ENCODE results near the gene BBS10. TPM values are rescaled to one million over a fixed set of nuclear protein-coding genes. Genes with fewer than 3 reads are reported as not detected.
"Not testable (repeated sequence)": the region's sequence is repeated elsewhere in the genome, so short reads cannot be mapped to it uniquely, and the experiment has no call there.

Gene BBS10
- total and polyA plus RNA-seq, 9 of the 15 experiments (the other 6 are each of a cell fraction or from before 2014, with no cell fraction given), result 2.3 to 14.9 (median 5.9) TPM

DNA sequence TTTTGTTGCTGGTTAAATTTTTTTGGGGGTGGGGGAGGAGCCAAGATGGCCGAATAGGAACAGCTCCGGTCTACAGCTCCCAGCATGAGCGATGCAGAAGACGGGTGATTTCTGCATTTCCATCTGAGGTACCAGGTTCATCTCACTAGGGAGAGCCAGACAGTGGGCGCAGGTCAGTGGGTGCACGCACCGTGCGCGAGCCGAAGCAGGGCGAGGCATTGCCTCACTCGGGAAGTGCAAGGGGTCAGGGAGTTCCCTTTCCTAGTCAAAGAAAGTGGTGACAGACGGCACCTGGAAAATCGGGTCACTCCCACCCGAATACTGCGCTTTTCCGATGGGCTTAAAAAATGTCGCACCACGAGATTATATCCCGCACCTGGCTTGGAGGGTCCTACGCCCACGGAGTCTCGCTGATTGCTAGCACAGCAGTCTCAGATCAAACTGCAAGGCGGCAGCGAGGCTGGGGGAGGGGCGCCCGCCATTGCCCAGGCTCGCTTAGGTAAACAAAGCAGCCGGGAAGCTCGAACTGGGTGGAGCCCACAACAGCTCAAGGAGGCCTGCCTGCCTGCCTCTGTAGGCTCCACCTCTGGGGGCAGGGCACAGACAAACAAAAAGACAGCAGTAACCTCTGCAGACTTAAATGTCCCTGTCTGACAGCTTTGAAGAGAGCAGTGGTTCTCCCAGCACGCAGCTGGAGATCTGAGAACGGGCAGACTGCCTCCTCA is 28.5 kb downstream of the BBS10 start:
- DNase-seq (ENCODE audit: extremely low read depth in 1 of 4, low spot score in 3 of 4); H3K27ac ChIP-seq (ENCODE audit: extremely low read depth, low read depth, low read length); FAIRE-seq; H3K36me3 ChIP-seq (ENCODE audit: control insufficient read depth, insufficient read depth, low read length); POLR2A ChIA-PET; BruUV-seq (replicated peaks); H3K79me2 ChIP-seq (ENCODE audit: control insufficient read depth, insufficient read depth, low read length); H3K27me3 ChIP-seq (ENCODE audit: control insufficient read depth in 2 of 2, insufficient read depth in 2 of 2, low read length in 2 of 2); H3K9me1 ChIP-seq (ENCODE audit: control insufficient read depth, insufficient read depth, low read length); CTCF ChIA-PET (ENCODE audit: low intra/inter-chr PET ratio); intact Hi-C loops (cut with micrococcal nuclease); ATAC-seq; H3K9ac ChIP-seq (ENCODE audit: insufficient read depth in 1 of 2, low read depth in 2 of 2, low read length in 2 of 2); H3K9me3 ChIP-seq (replicated peaks; ENCODE audit: control insufficient read depth, insufficient read depth, low read depth, low read length); H4K20me1 ChIP-seq (replicated peaks; ENCODE audit: control insufficient read depth, insufficient read depth, low read length); in situ Hi-C loops (cut with MboI); TF ChIP-seq NR2C1 (tag; IDR thresholded peaks at IDR 0.05): not testable (repeated sequence)
- Histone ChIP-seq H3K4me3 (peak overlapping the region; percentile 26; the same call in 1 of the 2 replicates), H2AFZ (ENCODE audit: low read depth, low read length) (peak overlapping the region; percentile 66), H3K4me2 (ENCODE audit: insufficient read depth, low read length) (peak overlapping the region; percentile 52), H3K4me1 (replicated peaks in 1 of 2; ENCODE audit: control insufficient read depth in 2 of 2, insufficient read depth in 2 of 2, low read length in 2 of 2) (peaks cover 0 to 15% of the 10 kb centered on the region in 2 experiments; a peak in 3 of 5 replicates)
- under 1% methylated on average over 17 of the region's 32 CpGs for WGBS (ENCODE audit: insufficient coverage, low coverage, missing lambda C conversion rate)
- TF ChIP-seq TAF7 (tag; IDR thresholded peaks at IDR 0.05) (peak; percentile 43; the same call in 1 of the 2 replicates), POLR2A (conservative IDR thresholded peaks at IDR 0.05) (peak; percentile 51), SMARCC2 (IDR thresholded peaks at IDR 0.05; ENCODE audit: low read depth) (0 out of 2 replicates have a peak, but pooled peaks have one; percentile 20), POLR2G (IDR thresholded peaks at IDR 0.05; ENCODE audit: low read depth, low read length) (peak; percentile 37; the same call in 1 of the 2 replicates), ARID1B (IDR thresholded peaks at IDR 0.05) (peak; percentile 22; the same call in 1 of the 2 replicates), EP400 (IDR thresholded peaks at IDR 0.05) (peak; percentile 50; the same call in 1 of the 2 replicates), NR2C1 (IDR thresholded peaks at IDR 0.05) (peak; percentile 28; the same call in 1 of the 2 replicates), CXXC5 (CRISPR knock-in tag; IDR thresholded peaks at IDR 0.05) (peak; percentile 40), TAF9B (IDR thresholded peaks at IDR 0.05; ENCODE audit: partially characterized antibody) (peak; percentile 53), EGR1 (conservative IDR thresholded peaks at IDR 0.05) (peak; percentile 46; the same call in 1 of the 2 replicates), TRIM24 (IDR thresholded peaks at IDR 0.05) (0 out of 4 replicates have a peak, but pooled peaks of 1 of the 2 experiments have one; percentile 8), MEIS2 (IDR thresholded peaks at IDR 0.05; ENCODE audit: partially characterized antibody) (peak; percentile 51), SOX6 (IDR thresholded peaks at IDR 0.05) (0 out of 2 replicates have a peak, but pooled peaks have one; percentile 12), NFRKB (IDR thresholded peaks at IDR 0.05; ENCODE audit: low read depth) (peak; percentile 86; the same call in 1 of the 2 replicates)
